Measurements from ENCODE around the gene SLC35F2.

SLC35F2 gene

GRCh38 chr11:107842412-107843100 lies 16.0 kb downstream of the SLC35F2 start:
- no peak overlapping the region for H2AK5ac ChIP-seq (ENCODE audit: low read depth, low read length)
- no peak overlapping the region for H3K4me3 ChIP-seq (ENCODE audit: low read length in 2 of 2)
- H4K91ac ChIP-seq (ENCODE audit: low read depth, low read length, poor library complexity): no peak overlapping the region
- no peak overlapping the region for H3K23ac ChIP-seq (ENCODE audit: low read depth, low read length, poor library complexity)
- H4K8ac ChIP-seq (ENCODE audit: low read depth, low read length): no peak overlapping the region
- no peak overlapping the region for H2BK120ac ChIP-seq (ENCODE audit: low read depth, low read length)
- no peak overlapping the region for H2BK15ac ChIP-seq (ENCODE audit: low read length)
- H3K79me1 ChIP-seq (ENCODE audit: low read depth, low read length): no peaks in the 10 kb centered on the region
- no peak overlapping the region for H3K18ac ChIP-seq (ENCODE audit: low read length)
- no peak for DNase-seq (ENCODE audit: low spot score)
- H3K14ac ChIP-seq (ENCODE audit: low read length): no peak overlapping the region
- H2BK12ac ChIP-seq (ENCODE audit: low read length): no peak overlapping the region
- H3K27ac ChIP-seq (replicated peaks; ENCODE audit: low read length): no peak overlapping the region
- H3K4me2 ChIP-seq (ENCODE audit: insufficient read depth, low read length, poor library complexity, severe bottlenecking): no peak overlapping the region
- H3K4me1 ChIP-seq (ENCODE audit: control insufficient read depth in 2 of 2, insufficient read depth in 1 of 2, low read depth in 1 of 2, low read length in 2 of 2): peaks cover 3 to 6% of the 10 kb centered on the region in 2 donors
- no peaks in the 10 kb centered on the region for H3K36me3 ChIP-seq (replicated peaks in 1 of 2; ENCODE audit: control insufficient read depth in 2 of 2, insufficient read depth in 2 of 2, low read length in 2 of 2)
- no peak overlapping the region for H3K9ac ChIP-seq (ENCODE audit: low read depth, low read length, poor library complexity)
- H3K27me3 ChIP-seq (ENCODE audit: control insufficient read depth in 3 of 3, insufficient read depth in 3 of 3, low read depth in 1 of 3, low read length in 3 of 3): no peaks in the 10 kb centered on the region
- no peak overlapping the region for H2BK5ac ChIP-seq (ENCODE audit: low read length)
- H3K9me3 ChIP-seq (replicated peaks in 1 of 2; ENCODE audit: control insufficient read depth in 2 of 2, insufficient read depth in 1 of 2, low read depth in 1 of 2, low read length in 2 of 2): no peaks in the 10 kb centered on the region
- no CpG with 5 or more reads among the region's 8 CpGs for WGBS, 2 donors (ENCODE audit: extremely low coverage in 2 of 2, insufficient read length in 2 of 2, insufficient replicate concordance in 1 of 2)
- no peak overlapping the region for H2AFZ ChIP-seq (ENCODE audit: low read length)
- H3K4ac ChIP-seq (ENCODE audit: low read length): no peak overlapping the region

GRCh38 chr11:107840129-107840484 lies 18.5 kb downstream of the SLC35F2 start:
- no peak overlapping the region for H3K4me3 ChIP-seq (ENCODE audit: low read length in 2 of 2)

GRCh38 chr11:107836851-107837250 lies 21.7 kb downstream of the SLC35F2 start:
- Histone ChIP-seq H2AK5ac (ENCODE audit: low read depth, low read length) (no peak overlapping the region), H3K4me2 (ENCODE audit: insufficient read depth, low read length, poor library complexity, severe bottlenecking) (no peak overlapping the region), H2BK120ac (ENCODE audit: low read depth, low read length) (no peak overlapping the region), H3K4ac (ENCODE audit: low read length) (no peak overlapping the region), H3K14ac (ENCODE audit: low read length) (no peak overlapping the region), H3K9ac (ENCODE audit: low read depth, low read length, poor library complexity) (no peak overlapping the region), H2AFZ (ENCODE audit: low read length) (no peak overlapping the region), H4K91ac (ENCODE audit: low read depth, low read length, poor library complexity) (no peak overlapping the region), H2BK5ac (ENCODE audit: low read length) (no peak overlapping the region), H3K4me1 (ENCODE audit: control insufficient read depth in 2 of 2, insufficient read depth in 1 of 2, low read depth in 1 of 2, low read length in 2 of 2) (peaks cover 6 to 8% of the 10 kb centered on the region in 2 donors), H3K27me3 (ENCODE audit: control insufficient read depth in 3 of 3, insufficient read depth in 3 of 3, low read depth in 1 of 3, low read length in 3 of 3) (no peaks in the 10 kb centered on the region), H3K23ac (ENCODE audit: low read depth, low read length, poor library complexity) (no peak overlapping the region), H2BK15ac (ENCODE audit: low read length) (no peak overlapping the region), H3K4me3 (ENCODE audit: low read length in 2 of 2) (no peak overlapping the region), H3K36me3 (replicated peaks in 1 of 2; ENCODE audit: control insufficient read depth in 2 of 2, insufficient read depth in 2 of 2, low read length in 2 of 2) (no peaks in the 10 kb centered on the region), H3K18ac (ENCODE audit: low read length) (no peak overlapping the region), H2BK12ac (ENCODE audit: low read length) (no peak overlapping the region), H3K27ac (replicated peaks; ENCODE audit: low read length) (no peak overlapping the region), H3K79me1 (ENCODE audit: low read depth, low read length) (no peaks in the 10 kb centered on the region), H3K9me3 (replicated peaks in 1 of 2; ENCODE audit: control insufficient read depth in 2 of 2, insufficient read depth in 1 of 2, low read depth in 1 of 2, low read length in 2 of 2) (no peaks in the 10 kb centered on the region), H4K8ac (ENCODE audit: low read depth, low read length) (no peak overlapping the region)
- no peak for DNase-seq (ENCODE audit: low spot score)
- WGBS, 2 donors (ENCODE audit: extremely low coverage in 2 of 2, insufficient read length in 2 of 2, insufficient replicate concordance in 1 of 2): no CpG with 5 or more reads among the region's 3 CpGs

More at GRCh38 chr11:107840129-107840484, 18.5 kb downstream of the SLC35F2 start:
- Histone ChIP-seq H3K4me2 (ENCODE audit: insufficient read depth, low read length, poor library complexity, severe bottlenecking) (no peak overlapping the region), H3K14ac (ENCODE audit: low read length) (no peak overlapping the region), H3K27ac (replicated peaks; ENCODE audit: low read length) (no peak overlapping the region), H4K8ac (ENCODE audit: low read depth, low read length) (no peak overlapping the region), H3K9ac (ENCODE audit: low read depth, low read length, poor library complexity) (no peak overlapping the region), H2BK5ac (ENCODE audit: low read length) (no peak overlapping the region), H2BK120ac (ENCODE audit: low read depth, low read length) (peak overlapping the region; percentile 35), H2AK5ac (ENCODE audit: low read depth, low read length) (no peak overlapping the region), H3K9me3 (replicated peaks in 1 of 2; ENCODE audit: control insufficient read depth in 2 of 2, insufficient read depth in 1 of 2, low read depth in 1 of 2, low read length in 2 of 2) (no peaks in the 10 kb centered on the region), H3K4ac (ENCODE audit: low read length) (no peak overlapping the region), H2AFZ (ENCODE audit: low read length) (peak overlapping the region; percentile 74), H2BK12ac (ENCODE audit: low read length) (no peak overlapping the region), H3K36me3 (replicated peaks in 1 of 2; ENCODE audit: control insufficient read depth in 2 of 2, insufficient read depth in 2 of 2, low read length in 2 of 2) (no peaks in the 10 kb centered on the region), H3K23ac (ENCODE audit: low read depth, low read length, poor library complexity) (no peak overlapping the region), H2BK15ac (ENCODE audit: low read length) (no peak overlapping the region), H4K91ac (ENCODE audit: low read depth, low read length, poor library complexity) (no peak overlapping the region), H3K18ac (ENCODE audit: low read length) (peak overlapping the region; percentile 76), H3K4me1 (ENCODE audit: control insufficient read depth in 2 of 2, insufficient read depth in 1 of 2, low read depth in 1 of 2, low read length in 2 of 2) (peaks cover 6% of the 10 kb centered on the region in 2 donors), H3K79me1 (ENCODE audit: low read depth, low read length) (no peaks in the 10 kb centered on the region), H3K27me3 (ENCODE audit: control insufficient read depth in 3 of 3, insufficient read depth in 3 of 3, low read depth in 1 of 3, low read length in 3 of 3) (no peaks in the 10 kb centered on the region)
- WGBS, 2 donors (ENCODE audit: extremely low coverage in 2 of 2, insufficient read length in 2 of 2, insufficient replicate concordance in 1 of 2): no CpG with 5 or more reads among the region's 2 CpGs
- DNase-seq (ENCODE audit: low spot score): no peak

- Histone ChIP-seq H2BK15ac (ENCODE audit: low read length) (no peak overlapping the region), H2BK120ac (ENCODE audit: low read depth, low read length) (no peak overlapping the region), H3K18ac (ENCODE audit: low read length) (no peak overlapping the region), H3K9me3 (replicated peaks in 1 of 2; ENCODE audit: control insufficient read depth in 2 of 2, insufficient read depth in 1 of 2, low read depth in 1 of 2, low read length in 2 of 2) (no peaks in the 10 kb centered on the region), H3K9ac (ENCODE audit: low read depth, low read length, poor library complexity) (no peak overlapping the region), H2BK12ac (ENCODE audit: low read length) (no peak overlapping the region), H4K91ac (ENCODE audit: low read depth, low read length, poor library complexity) (no peak overlapping the region), H3K4me3 (ENCODE audit: low read length in 2 of 2) (no peak overlapping the region), H3K27ac (replicated peaks; ENCODE audit: low read length) (no peak overlapping the region), H3K79me1 (ENCODE audit: low read depth, low read length) (no peaks in the 10 kb centered on the region), H2BK5ac (ENCODE audit: low read length) (no peak overlapping the region), H3K4me2 (ENCODE audit: insufficient read depth, low read length, poor library complexity, severe bottlenecking) (no peak overlapping the region), H2AFZ (ENCODE audit: low read length) (no peak overlapping the region), H3K4ac (ENCODE audit: low read length) (no peak overlapping the region), H3K4me1 (ENCODE audit: control insufficient read depth in 2 of 2, insufficient read depth in 1 of 2, low read depth in 1 of 2, low read length in 2 of 2) (peaks cover 2 to 3% of the 10 kb centered on the region in 2 donors), H3K14ac (ENCODE audit: low read length) (no peak overlapping the region), H3K36me3 (replicated peaks in 1 of 2; ENCODE audit: control insufficient read depth in 2 of 2, insufficient read depth in 2 of 2, low read length in 2 of 2) (no peaks in the 10 kb centered on the region), H4K8ac (ENCODE audit: low read depth, low read length) (no peak overlapping the region), H2AK5ac (ENCODE audit: low read depth, low read length) (no peak overlapping the region), H3K27me3 (ENCODE audit: control insufficient read depth in 3 of 3, insufficient read depth in 3 of 3, low read depth in 1 of 3, low read length in 3 of 3) (no peaks in the 10 kb centered on the region), H3K23ac (ENCODE audit: low read depth, low read length, poor library complexity) (no peak overlapping the region)
- no peak for DNase-seq (ENCODE audit: low spot score)
- WGBS, 2 donors (ENCODE audit: extremely low coverage in 2 of 2, insufficient read length in 2 of 2, insufficient replicate concordance in 1 of 2): no CpG with 5 or more reads among the region's 6 CpGs
Measured at GRCh38 chr11:107834995-107835394, 23.6 kb downstream of the SLC35F2 start.

Data from neuronal stem cell (in vitro differentiated cells).